HepG2 (cell line): Measurements from ENCODE around the gene SMTN. TPM values are rescaled to one million over a fixed set of nuclear protein-coding genes. Genes with fewer than 3 reads are reported as not detected.
"Not testable (repeated sequence)": the region's sequence is repeated elsewhere in the genome, so short reads cannot be mapped to it uniquely, and the experiment has no call there.

Source experiments
- ATAC-seq: fragments of 200-7000 bp; cut with Tn5 transposase; 3 replicates; pipeline ENCODE4 v1.9.1; 2020; ENCODE audit warnings: mild to moderate bottlenecking, moderate library complexity
- BruUV-seq: library from RNA; stranded (reverse); fragments of 400-500 nt; replicated peaks from 2 replicates; lab custom pipeline; 2021; lab: Mats Ljungman, UMichigan
- CTCF ChIA-PET: fragments of 300-600 bp; formaldehyde crosslinking; extraction: SDS; loops from one replicate; lab custom pipeline; 2021; ENCODE audit warnings: low total read pairs, inconsistent platforms, low intra/inter-chr PET ratio; lab: Yijun Ruan, JAX
- POLR2A ChIA-PET: fragments of 350-600 bp; sonication (Branson Sonifier 250); formaldehyde crosslinking; loops from one replicate; lab custom pipeline; 2020; ENCODE audit warnings: antibody characterized with exemption, inconsistent platforms; lab: Yijun Ruan, JAX
- DNase-seq: peaks from one replicate; pipeline ENCODE4 v3.0.0-alpha.2; 2015; ENCODE audit warnings: low spot score
- FAIRE-seq: peaks from 3 replicates; lab custom pipeline; 2011; peaks lifted over from hg19 to GRCh38; lab: Jason Lieb, UNC
- H2AFZ ChIP-seq: one replicate; pipeline ENCODE4 v1.6.1; 2011; ENCODE audit warnings: low read length, inconsistent platforms
- H3K27ac ChIP-seq: fragments of 300-600 bp; 3 replicates; pipeline ENCODE4 v1.8.0; 2011; ENCODE audit warnings: mixed run types, mild to moderate bottlenecking, mixed read lengths, low read length, inconsistent platforms; ENCODE audit not compliant: insufficient read depth; ENCODE audit errors: extremely low read length
- H3K27me3 ChIP-seq, 2 experiments: fragments of 200-600 bp in 1 of 2; 2 replicates in 1 of 2; 3 replicates in 1 of 2; pipeline versions ENCODE4 v1.6.0 to v1.8.0; 2011; ENCODE audit warnings: low read length in 2 of 2, mild to moderate bottlenecking in 2 of 2, moderate library complexity in 2 of 2, inconsistent platforms in 1 of 2; ENCODE audit not compliant: insufficient read depth in 2 of 2, control insufficient read depth in 1 of 2
- H3K36me3 ChIP-seq, 2 experiments: fragments of 200-600 bp in 1 of 2; replicated peaks in 1 of 2; 2 replicates in 1 of 2; 3 replicates in 1 of 2; pipeline versions ENCODE4 v1.5.1 to v1.8.0; 2011; ENCODE audit warnings: low read length in 2 of 2, inconsistent platforms in 1 of 2; ENCODE audit not compliant: insufficient read depth in 2 of 2, control insufficient read depth in 1 of 2
- H3K4me1 ChIP-seq: 2 replicates; pipeline ENCODE4 v1.5.1; 2012; ENCODE audit warnings: low read length, inconsistent platforms; ENCODE audit not compliant: insufficient read depth
- H3K4me2 ChIP-seq: 2 replicates; pipeline ENCODE4 v1.6.0; 2011; ENCODE audit warnings: low read depth, low read length, inconsistent platforms
- H3K4me3 ChIP-seq, 3 experiments: fragments of 200-600 bp in 1 of 3; sonication (generic), shearing (Covaris generic) in 1 of 3; replicated peaks in 1 of 3; 2 replicates each; pipeline ENCODE4 v1.5.1; 2011 to 2016; ENCODE audit warnings: low read length in 3 of 3, inconsistent platforms in 2 of 3, low read depth in 2 of 3, mild to moderate bottlenecking in 2 of 3, control low read depth in 1 of 3, mixed read lengths in 1 of 3; ENCODE audit not compliant: insufficient read depth in 1 of 3
- H3K79me2 ChIP-seq: one replicate; pipeline ENCODE4 v1.6.1; 2011; ENCODE audit warnings: low read length, inconsistent platforms; ENCODE audit not compliant: insufficient read depth
- H3K9ac ChIP-seq: 2 replicates; pipeline ENCODE4 v1.6.0; 2011; ENCODE audit warnings: mild to moderate bottlenecking, low read depth, low read length, inconsistent platforms; ENCODE audit not compliant: insufficient read depth
- H3K9me3 ChIP-seq: 2 replicates; pipeline ENCODE4 v1.5.1; 2012; ENCODE audit warnings: mild to moderate bottlenecking, low read length
- H4K20me1 ChIP-seq: 2 replicates; pipeline ENCODE4 v1.6.0; 2011; ENCODE audit warnings: inconsistent platforms, mild to moderate bottlenecking, low read length, moderate library complexity; ENCODE audit not compliant: insufficient read depth
- HOXA3 ChIP-seq: sonication (generic); formaldehyde crosslinking; IDR thresholded peaks from 2 replicates; pipeline ENCODE4 v1.5.0; 2020; ENCODE audit warnings: missing genetic modification reagents
- NFYB ChIP-seq: sonication (generic); formaldehyde crosslinking; IDR thresholded peaks from 2 replicates; pipeline ENCODE4 v1.4.0; 2020; ENCODE audit warnings: missing genetic modification reagents
- NFYC ChIP-seq: IDR thresholded peaks from 2 replicates; pipeline ENCODE4 v1.6.1; 2016; ENCODE audit warnings: missing genetic modification reagents, missing compliant biosample characterization
- ZNF501 ChIP-seq: sonication (generic); formaldehyde crosslinking; IDR thresholded peaks from 2 replicates; pipeline ENCODE4 v1.5.1; 2020; ENCODE audit warnings: mild to moderate bottlenecking, moderate library complexity, missing genetic modification reagents
- WGBS: methylation state at CpG from one replicate; pipeline ENCODE4 v1.1.6; 2017; ENCODE audit warnings: low lambda C conversion rate; 5-methylcytosine and 5-hydroxymethylcytosine counted together
- in situ Hi-C: cut with HindIII; loops from 2 replicates; pipeline ENCODE4 v1.10.0; 2017; ENCODE audit warnings: low pct_unique_long_range_greater_than_20kb; ENCODE audit not compliant: extremely low pct_ligation_motif_present
- intact Hi-C: fragments of 100-400 bp; cut with micrococcal nuclease; formaldehyde crosslinking; loops from one replicate; pipeline ENCODE4 v1.10.0; 2022; ENCODE audit not compliant: unreplicated experiment
- polyA plus RNA-seq, 8 experiments: library from polyadenylated mRNA; depleted of rRNA in 3 of 8; stranded (reverse) in 7 of 8; unstranded in 1 of 8; fragments of >200 nt; fragmentation: Illumina TruSeq in 4 of 8; extraction: Trizol in 4 of 8; gene quantifications; 2 replicates each; pipeline versions ENCODE4 v1.2.1 to v1.2.3, GENCODE V29; 2011 to 2016; ENCODE audit warnings: low read depth in 4 of 8, missing spikeins in 1 of 8, mixed read lengths in 1 of 8; ENCODE audit not compliant: insufficient read depth in 1 of 8
- total RNA-seq, 5 experiments: library from RNA; depleted of rRNA; stranded (reverse); fragments of >200 nt; fragmentation: Illumina TruSeq; extraction: Trizol; gene quantifications; 2 replicates each; pipeline ENCODE4 v1.2.3, GENCODE V29; 2016; ENCODE audit warnings: low read depth in 1 of 5
- TF ChIP-seq, protein P1 (sequence below): sonication (generic); formaldehyde crosslinking; IDR thresholded peaks from 2 replicates; pipeline ENCODE4 v1.5.1; 2020; ENCODE audit warnings: missing genetic modification reagents, mild to moderate bottlenecking, borderline replicate concordance

The SMTN gene
- total and polyA plus RNA-seq, 2 of the 13 experiments (the other 11 are each of a cell fraction or from before 2014, with no cell fraction given) = 14.7 to 26.1 TPM

DNA sequence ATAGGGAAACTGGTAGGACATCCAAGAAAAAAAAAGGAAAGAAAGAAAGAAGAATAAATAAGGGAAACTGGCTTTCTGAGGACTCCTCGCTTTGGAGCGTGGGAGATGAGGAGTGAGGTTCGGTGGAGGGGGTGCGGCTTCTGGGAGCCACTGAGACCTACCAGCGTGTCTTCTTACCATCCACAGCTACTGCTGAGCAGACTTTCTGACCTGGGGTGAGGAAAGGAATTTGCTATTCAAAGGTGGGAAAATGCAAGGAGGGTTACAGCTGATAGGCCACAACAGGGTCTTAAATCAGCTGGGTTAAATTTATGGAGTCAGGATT, 26.7 kb downstream of the SMTN start (continued):
- TF ChIP-seq, protein P1, sequence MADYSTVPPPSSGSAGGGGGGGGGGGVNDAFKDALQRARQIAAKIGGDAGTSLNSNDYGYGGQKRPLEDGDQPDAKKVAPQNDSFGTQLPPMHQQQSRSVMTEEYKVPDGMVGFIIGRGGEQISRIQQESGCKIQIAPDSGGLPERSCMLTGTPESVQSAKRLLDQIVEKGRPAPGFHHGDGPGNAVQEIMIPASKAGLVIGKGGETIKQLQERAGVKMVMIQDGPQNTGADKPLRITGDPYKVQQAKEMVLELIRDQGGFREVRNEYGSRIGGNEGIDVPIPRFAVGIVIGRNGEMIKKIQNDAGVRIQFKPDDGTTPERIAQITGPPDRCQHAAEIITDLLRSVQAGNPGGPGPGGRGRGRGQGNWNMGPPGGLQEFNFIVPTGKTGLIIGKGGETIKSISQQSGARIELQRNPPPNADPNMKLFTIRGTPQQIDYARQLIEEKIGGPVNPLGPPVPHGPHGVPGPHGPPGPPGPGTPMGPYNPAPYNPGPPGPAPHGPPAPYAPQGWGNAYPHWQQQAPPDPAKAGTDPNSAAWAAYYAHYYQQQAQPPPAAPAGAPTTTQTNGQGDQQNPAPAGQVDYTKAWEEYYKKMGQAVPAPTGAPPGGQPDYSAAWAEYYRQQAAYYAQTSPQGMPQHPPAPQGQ = no peak
- TF ChIP-seq ZNF501 (CRISPR knock-in tag) (0 out of 2 replicates have a peak, but pooled peaks have one; percentile 2), HOXA3 (CRISPR knock-in tag) (no peak)

DNA sequence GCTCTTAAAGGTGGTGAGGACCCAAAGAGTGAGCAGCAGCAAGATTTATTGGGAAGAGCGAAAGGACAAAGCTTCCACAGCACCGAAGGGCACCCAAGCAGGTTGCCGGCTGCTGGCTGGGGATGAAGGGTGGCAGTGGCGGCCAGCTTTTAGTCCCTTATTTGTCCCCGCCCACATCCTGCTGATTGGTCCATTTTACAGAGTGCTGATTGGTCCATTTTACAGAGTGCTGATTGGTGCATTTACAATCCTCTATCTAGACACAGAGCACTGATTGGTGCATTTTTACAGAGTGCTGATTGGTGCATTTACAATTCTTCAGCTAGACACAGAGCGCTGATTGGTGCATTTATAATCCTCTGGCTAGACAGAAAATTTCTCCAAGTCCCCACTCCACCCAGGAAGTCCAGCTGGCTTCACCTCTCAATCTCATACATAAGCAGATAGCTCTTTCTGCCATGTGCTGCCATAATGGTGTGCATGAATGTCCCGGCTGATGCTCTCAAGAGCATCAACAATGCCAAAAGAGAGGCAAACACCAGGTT, 31.5 kb downstream of the SMTN start:
- CTCF ChIA-PET, BruUV-seq, H3K4me3 ChIP-seq, DNase-seq, ATAC-seq, H3K9me3 ChIP-seq, intact Hi-C loops, H3K9ac ChIP-seq, H3K36me3 ChIP-seq, FAIRE-seq, in situ Hi-C loops, POLR2A ChIA-PET, H3K4me1 ChIP-seq, H4K20me1 ChIP-seq, H3K79me2 ChIP-seq, H2AFZ ChIP-seq, H3K4me2 ChIP-seq, H3K27ac ChIP-seq, H3K27me3 ChIP-seq: not testable (repeated sequence)
- 71% methylated on average over 7 of the region's 7 CpGs for WGBS
- peak; percentile 49 for TF ChIP-seq NFYC (CRISPR knock-in tag)
- peak; percentile 63 for TF ChIP-seq NFYB (CRISPR knock-in tag)
